A673 (cell line): ENCODE data around the gene HNRNPF.

Experiments
- CTCF ChIP-seq: fragments of 300-800, 200-600 bp; sonication (generic); conservative IDR thresholded peaks from 2 replicates; pipeline ENCODE4 v1.5.1; 2017; ENCODE audit warnings: low read depth, mild to moderate bottlenecking, antibody characterized with exemption, low read length, moderate library complexity, mixed read lengths
- EZH2 ChIP-seq: fragments of 200-600 bp; sonication (generic); IDR thresholded peaks from 2 replicates; pipeline ENCODE4 v1.6.1; 2017; ENCODE audit warnings: borderline replicate concordance, low read depth, mild to moderate bottlenecking, mixed read lengths, antibody characterized with exemption, low read length; ENCODE audit not compliant: poor library complexity, severe bottlenecking

- TF ChIP-seq CTCF = no peak
- TF ChIP-seq EZH2 = no peak
Observed at GRCh38 chr10:43369921-43370320, 39.1 kb downstream of the HNRNPF start.
